B cell (primary cell): ENCODE data around the gene GNG13. TPM values are rescaled to one million over a fixed set of nuclear protein-coding genes. Genes with fewer than 3 reads are reported as not detected.
A peak's percentile ranks its signal among the peaks of the same experiment; 100 is the strongest.

Experiments
- ATAC-seq: fragments of 200-7000 bp; cut with Tn5 transposase; one replicate; pipeline ENCODE4 v1.10.0; 2021; ENCODE audit warnings: low read depth, mild to moderate bottlenecking, moderate number of reproducible peaks, moderate library complexity
- CTCF ChIA-PET: fragments of 350-600 bp; sonication (Branson Sonifier 250); formaldehyde crosslinking; loops from one replicate; lab custom pipeline; 2021; ENCODE audit warnings: antibody characterized with exemption, inconsistent platforms; lab: Charles Lee
- POLR2A ChIA-PET: fragments of 350-600 bp; sonication (Branson Sonifier 250); formaldehyde crosslinking; loops from one replicate; lab custom pipeline; 2021; ENCODE audit warnings: antibody characterized with exemption; lab: Charles Lee
- DNase-seq: peaks from one replicate; pipeline ENCODE4 v3.0.0; 2013
- H2AFZ ChIP-seq: 2 replicates; pipeline ENCODE4 v1.6.1; 2012; ENCODE audit warnings: mild to moderate bottlenecking, low read depth, low read length; ENCODE audit not compliant: insufficient read depth, poor library complexity, severe bottlenecking
- H3K27ac ChIP-seq, 2 donors: 1 replicate in 1 of 2; 2 replicates in 1 of 2; pipeline ENCODE4 v1.5.1; 2012 to 2013; ENCODE audit warnings: low read length in 2 of 2, mild to moderate bottlenecking in 2 of 2, moderate library complexity in 1 of 2
- H3K27me3 ChIP-seq, 4 experiments: fragments of 200-600 bp in 1 of 4; sonication (generic) in 1 of 4; replicated peaks in 1 of 4; 1 replicate in 2 of 4; 2 replicates in 2 of 4; pipeline versions ENCODE4 v1.6.1 to v1.7.0; 2013 to 2016; ENCODE audit warnings: low read length in 3 of 4, mild to moderate bottlenecking in 2 of 4, mixed read lengths in 1 of 4, moderate library complexity in 1 of 4; ENCODE audit not compliant: insufficient read depth in 4 of 4, control insufficient read depth in 3 of 4; ENCODE audit errors: control extremely low read depth in 1 of 4
- H3K36me3 ChIP-seq, 2 experiments: replicated peaks in 1 of 2; 1 replicate in 1 of 2; 2 replicates in 1 of 2; pipeline versions ENCODE4 v1.6.1 to v1.7.1; 2013; ENCODE audit warnings: low read length in 1 of 2; ENCODE audit not compliant: insufficient read depth in 2 of 2, control insufficient read depth in 1 of 2; ENCODE audit errors: control extremely low read depth in 1 of 2, extremely low read depth in 1 of 2
- H3K4me1 ChIP-seq, 2 donors: fragments of 200-600 bp in 1 of 2; sonication (generic) in 1 of 2; 1 replicate in 1 of 2; 2 replicates in 1 of 2; pipeline versions ENCODE4 v1.5.1 to v1.6.1; 2013 to 2017; ENCODE audit warnings: low read length in 2 of 2; ENCODE audit not compliant: control insufficient read depth in 2 of 2, insufficient read depth in 2 of 2
- H3K4me2 ChIP-seq: replicated peaks from 2 replicates; pipeline ENCODE3; 2012; ENCODE audit warnings: mild to moderate bottlenecking, low read depth, low read length; ENCODE audit not compliant: poor library complexity, severe bottlenecking
- H3K4me3 ChIP-seq, 5 experiments: fragments of 200-600 bp in 1 of 5; sonication (generic) in 1 of 5; 1 replicate in 3 of 5; 2 replicates in 2 of 5; pipeline versions ENCODE4 v1.5.1 to v1.7.0; 2011 to 2016; ENCODE audit warnings: low read length in 4 of 5, mild to moderate bottlenecking in 4 of 5, low read depth in 2 of 5, control low read depth in 1 of 5, moderate library complexity in 1 of 5; ENCODE audit not compliant: insufficient read depth in 1 of 5; ENCODE audit errors: control extremely low read depth in 1 of 5, extremely low read depth in 1 of 5
- H3K79me2 ChIP-seq: fragments of 200-600 bp; sonication (generic); one replicate; pipeline ENCODE4 v1.6.0; 2016; ENCODE audit warnings: low read length; ENCODE audit not compliant: control insufficient read depth, insufficient read depth
- H3K9ac ChIP-seq: fragments of 200-600 bp; sonication (generic); 2 replicates; pipeline ENCODE4 v1.6.1; 2017; ENCODE audit warnings: mild to moderate bottlenecking, low read length, moderate library complexity
- H3K9me3 ChIP-seq, 3 donors: one replicate each; pipeline versions ENCODE4 v1.6.1 to v1.7.1; 2013; ENCODE audit warnings: low read length in 2 of 3; ENCODE audit not compliant: control insufficient read depth in 2 of 3, insufficient read depth in 1 of 3; ENCODE audit errors: control extremely low read depth in 1 of 3
- H4K20me1 ChIP-seq: 2 replicates; pipeline ENCODE4 v1.6.0; 2012; ENCODE audit warnings: mild to moderate bottlenecking, low read length; ENCODE audit not compliant: insufficient read depth, control insufficient read depth, poor library complexity, severe bottlenecking
- H3K27ac Mint-ChIP-seq: one replicate; pipeline ENCODE4 v1.8.0; 2021; ENCODE audit warnings: mixed read lengths
- H3K27me3 Mint-ChIP-seq: one replicate; pipeline ENCODE4 v1.8.0; 2021; ENCODE audit warnings: mixed read lengths
- H3K4me1 Mint-ChIP-seq: one replicate; pipeline ENCODE4 v1.8.0; 2021; ENCODE audit warnings: mixed read lengths
- H3K4me3 Mint-ChIP-seq: one replicate; pipeline ENCODE4 v1.8.0; 2021; ENCODE audit warnings: mixed read lengths
- H3K9me3 Mint-ChIP-seq: one replicate; pipeline ENCODE4 v1.8.0; 2022; ENCODE audit warnings: mixed read lengths; ENCODE audit not compliant: insufficient read depth
- EZH2 ChIP-seq: IDR thresholded peaks from 2 replicates; pipeline ENCODE4 v1.6.1; 2012; ENCODE audit warnings: borderline replicate concordance, low read depth, mild to moderate bottlenecking, moderate library complexity, low read length; ENCODE audit not compliant: insufficient read depth, poor library complexity, severe bottlenecking
- WGBS: methylation state at CpG from one replicate; pipeline ENCODE4 v1.1.5; 2013; ENCODE audit warnings: missing lambda C conversion rate; ENCODE audit not compliant: insufficient coverage; 5-methylcytosine and 5-hydroxymethylcytosine counted together
- intact Hi-C: fragments of 100-400 bp; cut with micrococcal nuclease; formaldehyde crosslinking; loops from one replicate; pipeline ENCODE4 v1.10.0; 2022
- polyA plus RNA-seq: library from polyadenylated mRNA; depleted of rRNA; stranded (reverse); fragments of >200 nt; gene quantifications from 2 replicates; pipeline ENCODE4 v1.2.3, GENCODE V29; 2012
- total RNA-seq, 2 donors: library from RNA; stranded (reverse); fragments of 120-200 nt in 1 of 2; gene quantifications; 1 replicate in 1 of 2; 2 replicates in 1 of 2; pipeline versions ENCODE4 v1.2.3 to v1.2.4, GENCODE V29; 2013 to 2022
- TF ChIP-seq, protein P1 (sequence below): fragments of 200-600 bp; IDR thresholded peaks from one replicate; pipeline ENCODE4 v1.8.0; 2022; ENCODE audit warnings: antibody characterized with exemption, mild to moderate bottlenecking

Gene GNG13
- total and polyA plus RNA-seq, 2 donors (not counting 1 experiment from before 2014, with no cell fraction given) = not detected

- peaks cover 15% of the 10 kb centered on the region for H3K4me1 Mint-ChIP-seq
- POLR2A ChIA-PET = no interaction called here
- no peak overlapping the region for H3K27ac Mint-ChIP-seq
- Histone ChIP-seq H3K36me3 (no peaks in the 10 kb centered on the region), H3K4me3 (no peak overlapping the region), H4K20me1 (no peaks in the 10 kb centered on the region), H2AFZ (peak overlapping the region; percentile 46), H3K4me2 (peak overlapping the region; percentile 37), H3K79me2 (no peaks in the 10 kb centered on the region), H3K9ac (no peak overlapping the region), H3K27me3 (peaks cover 0 to 58% (median 12%) of the 10 kb centered on the region in 4 experiments), H3K9me3 (peaks cover 0 to 23% (median 0%) of the 10 kb centered on the region in 3 donors), H3K4me1 (peaks cover 3 to 16% of the 10 kb centered on the region in 2 donors), H3K27ac (no peak overlapping the region)
- no peak overlapping the region for H3K4me3 Mint-ChIP-seq
- DNase-seq (no peak), ATAC-seq (no peak)
- H3K27me3 Mint-ChIP-seq = peaks cover 32% of the 10 kb centered on the region
- TF ChIP-seq, protein P1, sequence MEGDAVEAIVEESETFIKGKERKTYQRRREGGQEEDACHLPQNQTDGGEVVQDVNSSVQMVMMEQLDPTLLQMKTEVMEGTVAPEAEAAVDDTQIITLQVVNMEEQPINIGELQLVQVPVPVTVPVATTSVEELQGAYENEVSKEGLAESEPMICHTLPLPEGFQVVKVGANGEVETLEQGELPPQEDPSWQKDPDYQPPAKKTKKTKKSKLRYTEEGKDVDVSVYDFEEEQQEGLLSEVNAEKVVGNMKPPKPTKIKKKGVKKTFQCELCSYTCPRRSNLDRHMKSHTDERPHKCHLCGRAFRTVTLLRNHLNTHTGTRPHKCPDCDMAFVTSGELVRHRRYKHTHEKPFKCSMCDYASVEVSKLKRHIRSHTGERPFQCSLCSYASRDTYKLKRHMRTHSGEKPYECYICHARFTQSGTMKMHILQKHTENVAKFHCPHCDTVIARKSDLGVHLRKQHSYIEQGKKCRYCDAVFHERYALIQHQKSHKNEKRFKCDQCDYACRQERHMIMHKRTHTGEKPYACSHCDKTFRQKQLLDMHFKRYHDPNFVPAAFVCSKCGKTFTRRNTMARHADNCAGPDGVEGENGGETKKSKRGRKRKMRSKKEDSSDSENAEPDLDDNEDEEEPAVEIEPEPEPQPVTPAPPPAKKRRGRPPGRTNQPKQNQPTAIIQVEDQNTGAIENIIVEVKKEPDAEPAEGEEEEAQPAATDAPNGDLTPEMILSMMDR = no peak
- TF ChIP-seq EZH2 = no peak
- intact Hi-C loops = no loop called here
- CTCF ChIA-PET = no interaction called here
- no peaks in the 10 kb centered on the region for H3K9me3 Mint-ChIP-seq
- 70% methylated on average over 70 of the region's 71 CpGs for WGBS
Observed at GRCh38 chr16:817001-817906, 16.7 kb upstream of the GNG13 start.

DNA sequence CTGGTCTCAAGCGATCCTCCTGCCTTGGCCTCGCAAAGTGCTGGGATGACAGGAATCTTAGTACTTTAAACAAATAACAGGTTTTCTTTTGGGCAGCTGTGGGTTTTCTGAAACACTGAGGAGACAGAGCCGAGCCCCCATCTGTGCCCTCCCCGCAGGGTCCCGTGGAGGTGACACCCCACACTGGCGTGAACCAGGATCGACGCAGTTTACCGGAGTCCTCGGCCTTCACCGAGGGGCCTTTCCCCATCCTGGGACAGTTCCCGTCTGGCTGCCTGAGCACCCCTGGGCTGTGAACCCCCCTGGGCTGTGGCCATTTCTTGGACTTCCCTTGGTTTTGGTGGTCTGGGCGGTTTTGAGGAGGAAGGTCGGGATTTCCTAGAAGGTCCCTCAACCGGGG, 15.3 kb upstream of the GNG13 start:
- WGBS = 95% methylated on average over 10 of the region's 15 CpGs
- no peaks in the 10 kb centered on the region for H4K20me1 ChIP-seq
- H3K27me3 ChIP-seq = peaks cover 0 to 60% (median 12%) of the 10 kb centered on the region in 4 experiments
- DNase-seq = no peak
- Mint-ChIP-seq H3K4me1 (peaks cover 14% of the 10 kb centered on the region), H3K9me3 (no peaks in the 10 kb centered on the region), H3K27ac (no peak overlapping the region), H3K27me3 (peaks cover 37% of the 10 kb centered on the region), H3K4me3 (no peak overlapping the region)
- no peak overlapping the region for H3K9ac ChIP-seq
- no peak overlapping the region for H2AFZ ChIP-seq
- peaks cover 0 to 24% (median 0%) of the 10 kb centered on the region in 3 donors for H3K9me3 ChIP-seq
- ChIA-PET CTCF (interaction anchor here (0.6 kb wide), 1 partner anchor 154 kb away, joined by 3 read pairs; no protein-coding TSS in a partner anchor), POLR2A (no interaction called here)
- H3K27ac ChIP-seq = no peak overlapping the region
- peaks cover 3 to 16% of the 10 kb centered on the region in 2 donors for H3K4me1 ChIP-seq
- H3K36me3 ChIP-seq = no peaks in the 10 kb centered on the region
- H3K4me2 ChIP-seq = no peak overlapping the region
- H3K4me3 ChIP-seq = no peak overlapping the region
- intact Hi-C loops = no loop called here
- no peak for TF ChIP-seq EZH2
- TF ChIP-seq, protein P1 = no peak
- no peak for ATAC-seq
- H3K79me2 ChIP-seq = no peaks in the 10 kb centered on the region
